Glutamatergic neuron (in vitro differentiated cells): ENCODE data around the gene RAD51C. TPM values are rescaled to one million over a fixed set of nuclear protein-coding genes. Genes with fewer than 3 reads are reported as not detected.
"Not testable (repeated sequence)": the region's sequence is repeated elsewhere in the genome, so short reads cannot be mapped to it uniquely, and the experiment has no call there.

Experiments
- DNase-seq: peaks from one replicate; pipeline ENCODE4 v3.0.0; 2022
- H3K27ac Mint-ChIP-seq: one replicate; pipeline ENCODE4 v1.8.0; 2020; ENCODE audit warnings: mild to moderate bottlenecking, mixed read lengths, inconsistent platforms; ENCODE audit not compliant: unreplicated experiment
- H3K27me3 Mint-ChIP-seq: one replicate; pipeline ENCODE4 v1.8.0; 2020; ENCODE audit warnings: mild to moderate bottlenecking, moderate library complexity, mixed read lengths, inconsistent platforms; ENCODE audit not compliant: unreplicated experiment
- H3K36me3 Mint-ChIP-seq: one replicate; pipeline ENCODE4 v1.8.0; 2020; ENCODE audit warnings: mild to moderate bottlenecking, mixed read lengths, inconsistent platforms; ENCODE audit not compliant: unreplicated experiment
- H3K4me1 Mint-ChIP-seq: one replicate; pipeline ENCODE4 v1.8.0; 2020; ENCODE audit warnings: mild to moderate bottlenecking, low read depth, mixed read lengths, inconsistent platforms; ENCODE audit not compliant: unreplicated experiment
- H3K4me3 Mint-ChIP-seq: one replicate; pipeline ENCODE4 v1.8.0; 2020; ENCODE audit warnings: mild to moderate bottlenecking, mixed read lengths, inconsistent platforms; ENCODE audit not compliant: unreplicated experiment
- H3K9me3 Mint-ChIP-seq: one replicate; pipeline ENCODE4 v1.8.0; 2020; ENCODE audit warnings: mild to moderate bottlenecking, moderate library complexity, mixed read lengths, inconsistent platforms; ENCODE audit not compliant: unreplicated experiment
- CTCF ChIP-seq: fragments of 200-600 bp; sonication (generic); IDR thresholded peaks from one replicate; pipeline ENCODE4 v1.5.0; 2021; ENCODE audit not compliant: partially characterized antibody, unreplicated experiment
- total RNA-seq: library from RNA; stranded (reverse); fragmentation: NEBNext Ultra II Directional; extraction: Animal tissue kit (Norgen Biotek cat#: 25700); gene quantifications from one replicate; pipeline ENCODE4 v1.2.1, GENCODE V29; 2021; ENCODE audit not compliant: unreplicated experiment

The RAD51C gene
- total RNA-seq, 1 donor from 2014 or later: 8.5 TPM

GRCh38 chr17:58734811-58735210, 42.4 kb downstream of the RAD51C start:
- Mint-ChIP-seq H3K27me3 (no peaks in the 10 kb centered on the region), H3K36me3 (no peaks in the 10 kb centered on the region), H3K4me3 (no peak overlapping the region), H3K4me1 (no peaks in the 10 kb centered on the region), H3K27ac (no peak overlapping the region), H3K9me3 (no peaks in the 10 kb centered on the region)
- TF ChIP-seq CTCF: no peak
- DNase-seq: no peak

GRCh38 chr17:58741121-58741625, 48.8 kb downstream of the RAD51C start:
- Mint-ChIP-seq H3K36me3 (peaks cover 4% of the 10 kb centered on the region), H3K27ac (no peak overlapping the region), H3K4me3 (no peak overlapping the region), H3K27me3 (no peaks in the 10 kb centered on the region), H3K9me3 (peaks cover 2% of the 10 kb centered on the region), H3K4me1 (peaks cover 2% of the 10 kb centered on the region)
- DNase-seq: no peak
- no peak for TF ChIP-seq CTCF

- H3K9me3 Mint-ChIP-seq: no peaks in the 10 kb centered on the region
Measured at GRCh38 chr17:58747674-58748073, 55.3 kb downstream of the RAD51C start.

GRCh38 chr17:58749627-58750026, 57.2 kb downstream of the RAD51C start:
- not testable (repeated sequence) for H3K9me3 Mint-ChIP-seq, H3K27me3 Mint-ChIP-seq, H3K36me3 Mint-ChIP-seq, H3K27ac Mint-ChIP-seq, H3K4me1 Mint-ChIP-seq, DNase-seq, H3K4me3 Mint-ChIP-seq

More at GRCh38 chr17:58747674-58748073, 55.3 kb downstream of the RAD51C start:
- peaks cover 3% of the 10 kb centered on the region for H3K4me1 Mint-ChIP-seq
- H3K4me3 Mint-ChIP-seq: no peak overlapping the region
- H3K36me3 Mint-ChIP-seq: no peaks in the 10 kb centered on the region
- no peak for TF ChIP-seq CTCF
- no peak overlapping the region for H3K27ac Mint-ChIP-seq
- H3K27me3 Mint-ChIP-seq: no peaks in the 10 kb centered on the region
- DNase-seq: no peak

- Mint-ChIP-seq H3K4me1 (peaks cover 2% of the 10 kb centered on the region), H3K27me3 (no peaks in the 10 kb centered on the region), H3K9me3 (peaks cover 3% of the 10 kb centered on the region), H3K36me3 (no peaks in the 10 kb centered on the region), H3K27ac (no peak overlapping the region), H3K4me3 (no peak overlapping the region)
- no peak for TF ChIP-seq CTCF
- DNase-seq: no peak
Measured at GRCh38 chr17:58753026-58753425, 60.6 kb downstream of the RAD51C start.

- no peak for DNase-seq
- H3K27ac Mint-ChIP-seq: peak overlapping the region; percentile 56
- peaks cover 14% of the 10 kb centered on the region for H3K4me1 Mint-ChIP-seq
- TF ChIP-seq CTCF: no peak
- peaks cover 3% of the 10 kb centered on the region for H3K9me3 Mint-ChIP-seq
- peak overlapping the region; percentile 46 for H3K4me3 Mint-ChIP-seq
- no peaks in the 10 kb centered on the region for H3K36me3 Mint-ChIP-seq
- H3K27me3 Mint-ChIP-seq: peaks cover 2% of the 10 kb centered on the region
Measured at GRCh38 chr17:58755269-58755576, 62.8 kb downstream of the RAD51C start.
